SJCRH30 (cell line): ENCODE data around the gene DEFB123. TPM values are rescaled to one million over a fixed set of nuclear protein-coding genes. Genes with fewer than 3 reads are reported as not detected.
A peak's percentile ranks its signal among the peaks of the same experiment; 100 is the strongest.

ENCODE experiments used
- DNase-seq, 2 experiments: peaks; one replicate each; pipeline ENCODE4 v3.0.0-alpha.2; 2015 to 2020
- H3K27ac ChIP-seq: fragments of 250-450 bp; sonication (Bioruptor Pico); 2 replicates; pipeline ENCODE4 v1.5.1; 2020; ENCODE audit warnings: mild to moderate bottlenecking, moderate library complexity
- H3K27me3 ChIP-seq: fragments of 250-450 bp; sonication (Bioruptor Pico); 2 replicates; pipeline ENCODE4 v1.5.1; 2020; ENCODE audit warnings: mild to moderate bottlenecking, moderate library complexity
- H3K36me3 ChIP-seq: fragments of 250-450 bp; sonication (Bioruptor Pico); 2 replicates; pipeline ENCODE4 v1.5.1; 2020; ENCODE audit warnings: mild to moderate bottlenecking, moderate library complexity
- H3K4me1 ChIP-seq: fragments of 250-450 bp; sonication (Bioruptor Pico); 2 replicates; pipeline ENCODE4 v1.5.1; 2020; ENCODE audit warnings: mild to moderate bottlenecking, moderate library complexity
- H3K4me3 ChIP-seq: fragments of 250-450 bp; sonication (Bioruptor Pico); 2 replicates; pipeline ENCODE4 v1.5.1; 2020; ENCODE audit warnings: mild to moderate bottlenecking, moderate library complexity
- H3K9me3 ChIP-seq: fragments of 250-450 bp; sonication (Bioruptor Pico); replicated peaks from 2 replicates; pipeline ENCODE4 v1.5.1; 2020; ENCODE audit warnings: mild to moderate bottlenecking, moderate library complexity
- total RNA-seq: library from RNA; depleted of rRNA; stranded (reverse); fragments of >200 nt; shearing (Covaris generic); gene quantifications from 2 replicates; pipeline ENCODE4 v1.2.3, GENCODE V29; 2014; rRNA removed

DEFB123 gene
- total RNA-seq, 1 experiment from 2014 or later, result not detected

DNA sequence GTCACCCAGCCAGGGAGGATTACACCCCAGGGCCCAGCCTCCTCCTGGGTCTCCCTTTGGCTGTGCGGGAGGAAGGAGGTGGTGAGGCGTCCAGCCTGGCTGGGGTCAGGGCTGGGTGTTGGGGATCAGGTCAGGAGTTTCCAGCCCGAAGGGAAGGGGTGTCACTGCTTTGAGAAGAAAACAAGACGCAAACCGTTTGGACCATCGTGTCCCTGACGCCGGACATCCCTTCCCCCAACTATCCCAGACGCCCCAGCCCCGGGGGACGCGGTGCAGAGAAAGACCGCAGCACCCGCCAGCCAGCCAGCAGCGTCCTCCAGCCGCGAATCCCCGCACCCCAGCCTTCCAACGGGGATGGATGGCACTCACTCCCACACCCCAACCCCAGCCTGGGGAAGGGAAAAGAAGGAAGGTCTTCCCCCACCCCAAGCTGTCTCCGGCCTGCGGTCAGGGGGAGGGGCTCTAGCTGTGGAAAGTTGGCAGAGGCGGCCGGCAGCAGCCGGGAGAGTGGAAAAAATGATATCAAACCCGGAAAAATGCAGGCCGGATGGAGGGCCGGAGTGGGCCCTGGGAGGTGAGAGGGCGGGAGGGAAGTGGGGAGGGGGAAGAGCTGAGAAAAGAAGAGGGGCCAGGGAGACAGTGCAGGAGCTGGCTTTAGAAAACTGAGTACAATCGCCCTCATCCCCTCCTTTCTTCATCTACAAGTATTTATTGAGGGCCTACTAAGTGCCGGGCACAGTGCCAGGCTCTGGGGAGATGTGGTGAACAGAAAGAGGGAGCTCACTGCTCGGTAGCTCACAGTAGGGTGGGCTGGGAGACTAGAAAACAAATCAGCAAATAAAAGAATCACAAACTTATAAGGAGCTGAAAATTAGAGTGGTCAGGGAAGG is 45.3 kb downstream of the DEFB123 start:
- Histone ChIP-seq H3K4me1 (no peaks in the 10 kb centered on the region), H3K27ac (no peak overlapping the region), H3K36me3 (no peaks in the 10 kb centered on the region), H3K4me3 (no peak overlapping the region), H3K27me3 (peaks cover 21% of the 10 kb centered on the region), H3K9me3 (no peaks in the 10 kb centered on the region)
- DNase-seq, result peak in 1 of 2 experiments; percentile 22

DNA sequence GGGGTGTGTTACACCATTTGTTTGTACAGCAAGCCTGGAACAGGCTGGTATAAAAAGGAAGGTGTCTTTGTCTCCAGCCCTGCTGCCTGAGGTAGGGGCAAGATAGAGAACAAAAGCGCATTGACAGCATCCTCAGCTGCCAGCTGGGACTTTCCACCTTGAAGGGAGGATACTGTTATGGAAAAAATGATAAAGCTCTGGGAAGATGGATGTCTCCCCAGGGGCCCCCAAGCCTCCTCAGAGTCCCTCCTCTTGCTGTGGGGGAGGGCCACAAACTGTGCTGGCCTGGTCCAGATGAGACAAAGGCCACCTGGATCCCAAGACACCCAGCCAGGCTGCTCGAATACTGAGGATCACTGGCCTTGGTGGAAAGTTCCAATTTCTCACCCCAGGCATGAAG is 47.7 kb downstream of the DEFB123 start:
- H3K4me3 ChIP-seq, result no peak overlapping the region
- H3K4me1 ChIP-seq, result no peaks in the 10 kb centered on the region
- H3K36me3 ChIP-seq, result no peaks in the 10 kb centered on the region
- no peaks in the 10 kb centered on the region for H3K9me3 ChIP-seq
- H3K27me3 ChIP-seq, result peaks cover 16% of the 10 kb centered on the region
- no peak for DNase-seq
- H3K27ac ChIP-seq, result no peak overlapping the region

DNA sequence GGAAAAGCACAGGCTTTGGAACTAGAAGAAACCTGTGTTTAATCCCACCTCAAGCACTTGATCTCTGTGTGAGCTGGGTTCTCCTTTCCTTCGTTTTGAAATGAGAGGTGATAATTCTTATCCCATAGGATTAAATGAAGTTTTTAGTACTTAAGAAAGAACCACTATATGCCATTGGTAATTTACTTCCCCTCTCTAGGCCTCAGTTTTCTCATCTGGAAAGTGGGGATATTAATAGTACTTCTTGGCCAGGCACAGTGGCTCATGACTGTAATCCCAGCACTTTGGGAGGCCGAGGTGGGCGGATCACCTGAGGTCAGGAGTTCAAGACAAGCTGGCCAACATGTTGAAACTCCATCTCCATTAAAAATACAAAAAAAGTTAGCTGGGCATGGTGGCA is 48.7 kb downstream of the DEFB123 start:
- Histone ChIP-seq H3K27me3 (peaks cover 15% of the 10 kb centered on the region), H3K4me3 (no peak overlapping the region), H3K36me3 (no peaks in the 10 kb centered on the region)

GRCh38 chr20:31490752-31491151 is 50.3 kb downstream of the DEFB123 start:
- Histone ChIP-seq H3K4me1 (no peaks in the 10 kb centered on the region), H3K27ac (no peak overlapping the region), H3K27me3 (peaks cover 8% of the 10 kb centered on the region; the same call in 1 of the 2 replicates), H3K4me3 (no peak overlapping the region), H3K9me3 (0 out of 2 replicates have a peak, but pooled peaks cover 3% of the 10 kb centered on the region), H3K36me3 (no peaks in the 10 kb centered on the region)
- DNase-seq, result no peak

More for the DNA sequence above, 48.7 kb downstream of the DEFB123 start:
- Histone ChIP-seq H3K4me1 (no peaks in the 10 kb centered on the region), H3K27ac (no peak overlapping the region), H3K9me3 (0 out of 2 replicates have a peak, but pooled peaks cover 3% of the 10 kb centered on the region)
- no peak for DNase-seq

DNA sequence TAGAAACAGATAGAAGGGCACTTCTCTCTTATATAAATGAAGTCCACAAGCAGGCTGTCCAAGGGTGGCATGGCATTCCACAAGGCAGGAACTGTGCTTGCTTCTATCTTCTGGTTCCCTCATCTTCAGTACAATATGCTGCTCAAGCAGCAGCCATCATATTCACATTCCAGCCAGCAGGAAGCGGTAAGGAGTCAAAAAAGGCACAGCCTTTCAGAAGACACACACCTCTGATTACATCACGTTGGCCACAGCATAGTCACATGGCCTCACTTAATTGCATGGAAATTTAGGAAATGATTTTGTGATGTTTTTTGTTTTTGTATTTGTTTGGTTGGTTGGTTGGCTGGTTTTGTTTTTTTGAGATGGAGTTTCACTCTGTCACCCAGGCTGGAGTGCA is 53.7 kb downstream of the DEFB123 start:
- H3K4me3 ChIP-seq, result no peak overlapping the region
- H3K4me1 ChIP-seq, result no peaks in the 10 kb centered on the region; the same call in 1 of the 2 replicates
- 0 out of 2 replicates have a peak, but pooled peaks cover 3% of the 10 kb centered on the region for H3K9me3 ChIP-seq
- no peak overlapping the region for H3K27ac ChIP-seq
- DNase-seq, result peak; percentile 34 to 51
- H3K27me3 ChIP-seq, result no peaks in the 10 kb centered on the region; the same call in 1 of the 2 replicates
- H3K36me3 ChIP-seq, result no peaks in the 10 kb centered on the region

DNA sequence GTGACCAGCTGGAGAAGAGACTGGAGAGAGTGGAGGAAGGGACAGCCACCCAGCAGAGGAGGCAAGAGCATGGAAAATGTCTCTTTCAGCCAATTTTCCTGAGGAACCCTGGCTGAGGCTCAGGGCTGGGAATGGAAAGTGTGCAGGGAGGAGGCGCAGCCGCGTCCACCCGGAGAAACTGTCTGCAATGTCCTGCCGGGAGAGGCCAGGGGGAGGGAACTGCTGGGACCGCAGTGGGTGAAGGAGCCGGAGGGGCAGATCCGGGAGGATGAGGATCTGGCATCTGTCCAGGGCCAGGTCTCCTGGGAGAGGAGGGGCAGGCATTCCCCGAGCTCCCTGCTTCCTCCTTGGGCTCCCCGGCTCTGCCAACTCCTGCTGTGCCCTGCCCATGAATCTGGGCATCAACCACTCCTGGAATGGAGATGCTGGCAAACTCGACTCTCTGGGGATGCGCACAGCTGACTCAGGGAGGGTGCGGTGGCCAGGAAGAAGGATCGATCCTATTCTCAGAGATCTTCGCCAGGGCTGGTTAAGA is 56.4 kb downstream of the DEFB123 start:
- Histone ChIP-seq H3K27ac (no peak overlapping the region), H3K4me1 (no peaks in the 10 kb centered on the region; the same call in 1 of the 2 replicates), H3K9me3 (0 out of 2 replicates have a peak, but pooled peaks cover 3% of the 10 kb centered on the region), H3K4me3 (no peak overlapping the region), H3K27me3 (no peaks in the 10 kb centered on the region; the same call in 1 of the 2 replicates), H3K36me3 (no peaks in the 10 kb centered on the region)
- DNase-seq, result peak; percentile 59 to 63

- no peak for DNase-seq
- 0 out of 2 replicates have a peak, but pooled peaks cover 3% of the 10 kb centered on the region for H3K9me3 ChIP-seq
- H3K4me3 ChIP-seq, result no peak overlapping the region
- no peak overlapping the region for H3K27ac ChIP-seq
- H3K27me3 ChIP-seq, result no peaks in the 10 kb centered on the region; the same call in 1 of the 2 replicates
- no peaks in the 10 kb centered on the region for H3K36me3 ChIP-seq
- no peaks in the 10 kb centered on the region; the same call in 1 of the 2 replicates for H3K4me1 ChIP-seq
Measured at GRCh38 chr20:31497838-31498540, 57.6 kb downstream of the DEFB123 start.

Other genes starting within 250 kb of the DEFB123 start
- gene DEFB115, start 183.0 kb upstream of the DEFB123 start, total RNA-seq, result not detected in 2 replicates
- not detected in 2 replicates for gene DEFB116, start 132.0 kb upstream of the DEFB123 start, total RNA-seq
- gene DEFB118, start 72.0 kb upstream of the DEFB123 start, total RNA-seq, result not detected in 2 replicates
- not detected in 2 replicates for gene DEFB119, start 50.0 kb upstream of the DEFB123 start, total RNA-seq
- not detected in 2 replicates for gene DEFB121, start 34.4 kb upstream of the DEFB123 start, total RNA-seq
- gene DEFB124, start 34.5 kb downstream of the DEFB123 start, total RNA-seq, result not detected in 2 replicates
- not detected in 2 replicates for gene REM1, start 34.7 kb downstream of the DEFB123 start, total RNA-seq
- gene HM13, start 73.8 kb downstream of the DEFB123 start, total RNA-seq, result 101 and 105 TPM in 2 replicates
- gene ID1, start 164.7 kb downstream of the DEFB123 start, total RNA-seq, result 71.6 and 73.9 TPM in 2 replicates
- not detected in 2 replicates for gene COX4I2, start 197.3 kb downstream of the DEFB123 start, total RNA-seq